NOMO-1 treated with DMSO at 0.1 percent for 48 hours (cell line): ENCODE measurements around the gene TXNL4B.

ENCODE experiments used
- DNase-seq: peaks from one replicate; lab custom pipeline; 2025; ENCODE audit not compliant: unreplicated experiment; lab: John Stamatoyannopoulos, UW

TXNL4B gene

DNA sequence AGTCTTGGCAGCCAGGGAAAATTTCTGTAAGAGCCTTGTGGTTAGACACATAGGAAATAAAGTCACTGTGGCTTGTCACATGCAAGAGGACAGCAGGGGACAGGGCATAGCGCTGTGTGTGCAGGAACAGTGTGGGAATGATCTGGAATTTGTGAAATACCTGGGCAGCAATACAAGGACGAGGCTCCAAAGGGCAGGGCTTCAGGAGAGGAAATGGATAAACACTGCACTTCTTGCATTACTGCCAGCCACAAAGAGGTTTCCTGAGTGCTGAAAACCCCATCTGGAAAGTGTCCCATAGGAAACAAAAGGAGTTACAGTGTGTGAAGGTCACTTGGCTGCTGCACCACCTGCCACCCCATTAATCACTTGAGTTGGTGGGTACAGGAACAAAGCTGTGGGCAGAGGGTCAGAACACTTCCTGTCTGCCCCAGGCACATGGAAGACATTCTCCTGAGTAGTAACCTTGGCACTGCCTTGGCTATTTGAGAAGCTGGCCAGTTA is 51.2 kb downstream of the TXNL4B start:
- DNase-seq = no peak

DNA sequence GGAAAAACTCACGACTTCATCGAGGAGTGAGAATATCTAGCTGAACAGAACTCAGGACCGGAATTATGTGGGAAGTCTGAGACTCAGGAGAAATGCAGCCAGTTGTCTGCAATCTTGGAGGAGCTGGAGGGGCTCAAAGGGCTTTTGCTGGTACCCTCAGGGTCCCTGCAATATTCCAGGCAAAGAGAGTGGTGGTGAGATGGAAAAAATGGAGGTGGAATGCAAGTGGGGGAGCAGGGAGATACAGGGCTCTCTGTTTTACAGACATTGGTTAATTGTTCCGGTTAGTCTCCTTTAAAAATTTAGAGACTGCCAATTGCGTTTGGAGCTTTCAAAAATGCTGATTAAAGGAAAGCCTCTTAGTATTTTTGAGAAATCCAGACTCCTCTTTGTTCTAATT is 57.3 kb downstream of the TXNL4B start:
- DNase-seq = no peak
